NT2/D1 (cell line): ENCODE measurements around the gene PGBD4.

Source experiments
- DNase-seq: peaks from one replicate; pipeline ENCODE4 v3.0.0-alpha.2; 2011; ENCODE audit warnings: low read depth, low spot score
- H3K27me3 ChIP-seq: 2 replicates; pipeline ENCODE4 v1.6.0; 2011; ENCODE audit warnings: mild to moderate bottlenecking; ENCODE audit not compliant: insufficient read length, insufficient read depth
- H3K36me3 ChIP-seq: 2 replicates; pipeline ENCODE4 v1.6.1; 2011; ENCODE audit warnings: mild to moderate bottlenecking, low read length, mixed read lengths; ENCODE audit not compliant: insufficient read depth, insufficient read length
- H3K4me1 ChIP-seq: 2 replicates; pipeline ENCODE4 v1.5.1; 2011; ENCODE audit not compliant: insufficient read depth, insufficient read length
- H3K4me3 ChIP-seq: 2 replicates; pipeline ENCODE4 v1.5.1; 2011; ENCODE audit warnings: low read depth; ENCODE audit not compliant: insufficient read length
- H3K9ac ChIP-seq: 2 replicates; pipeline ENCODE4 v1.6.0; 2011; ENCODE audit warnings: low read depth; ENCODE audit not compliant: insufficient read length
- H3K9me3 ChIP-seq: 2 replicates; pipeline ENCODE4 v1.5.1; 2011; ENCODE audit warnings: mild to moderate bottlenecking, low read length; ENCODE audit not compliant: insufficient read depth
- SUZ12 ChIP-seq: IDR thresholded peaks from 2 replicates; pipeline ENCODE4 v1.6.1; 2011; ENCODE audit not compliant: insufficient read length, insufficient read depth; ENCODE audit errors: extremely low read depth
- YY1 ChIP-seq: IDR thresholded peaks from 2 replicates; pipeline ENCODE4 v1.6.1; 2011; ENCODE audit not compliant: insufficient read length, insufficient read depth
- ZNF274 ChIP-seq: IDR thresholded peaks from 2 replicates; pipeline ENCODE4 v1.6.1; 2011; ENCODE audit warnings: mild to moderate bottlenecking, low read depth, low read length

PGBD4 gene

DNA sequence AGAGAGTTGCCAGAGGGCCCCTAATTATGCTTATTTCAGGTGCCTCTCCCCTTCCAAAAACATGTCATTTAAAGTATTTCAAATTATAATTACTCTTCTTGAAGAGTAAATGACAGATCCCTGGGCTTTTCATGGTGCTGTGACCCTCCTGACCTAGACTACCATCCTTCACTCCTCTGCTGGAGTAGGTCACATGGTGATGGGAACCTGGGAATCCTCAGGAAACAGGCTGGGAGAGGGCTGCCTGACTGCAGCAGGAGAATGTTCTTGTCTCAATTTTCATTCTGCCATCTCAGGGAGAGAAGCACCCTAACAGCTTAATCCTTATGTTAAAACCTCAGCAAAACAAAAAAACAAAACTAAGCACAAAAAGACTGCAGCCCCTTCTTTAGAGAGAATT is 24.6 kb downstream of the PGBD4 start:
- no peaks in the 10 kb centered on the region for H3K9me3 ChIP-seq
- TF ChIP-seq SUZ12: no peak
- no peak for TF ChIP-seq YY1
- no peak for TF ChIP-seq ZNF274
- H3K4me1 ChIP-seq: no peaks in the 10 kb centered on the region
- no peaks in the 10 kb centered on the region for H3K36me3 ChIP-seq
- DNase-seq: peak; percentile 18
- H3K27me3 ChIP-seq: no peaks in the 10 kb centered on the region
- H3K4me3 ChIP-seq: no peak overlapping the region
- H3K9ac ChIP-seq: no peak overlapping the region

- Histone ChIP-seq H3K27me3 (no peaks in the 10 kb centered on the region), H3K36me3 (no peaks in the 10 kb centered on the region), H3K4me1 (no peaks in the 10 kb centered on the region), H3K9ac (no peak overlapping the region), H3K9me3 (no peaks in the 10 kb centered on the region), H3K4me3 (no peak overlapping the region)
- TF ChIP-seq SUZ12 (no peak), ZNF274 (no peak), YY1 (no peak)
- DNase-seq: no peak
Measured at GRCh38 chr15:34128898-34129297, 27.0 kb downstream of the PGBD4 start.

- TF ChIP-seq ZNF274: no peak
- no peak for TF ChIP-seq YY1
- TF ChIP-seq SUZ12: no peak
- Histone ChIP-seq H3K27me3 (no peaks in the 10 kb centered on the region), H3K9me3 (no peaks in the 10 kb centered on the region), H3K4me3 (no peak overlapping the region), H3K4me1 (no peaks in the 10 kb centered on the region), H3K36me3 (no peaks in the 10 kb centered on the region), H3K9ac (no peak overlapping the region)
- no peak for DNase-seq
Measured at GRCh38 chr15:34132881-34133280, 31.0 kb downstream of the PGBD4 start.

DNA sequence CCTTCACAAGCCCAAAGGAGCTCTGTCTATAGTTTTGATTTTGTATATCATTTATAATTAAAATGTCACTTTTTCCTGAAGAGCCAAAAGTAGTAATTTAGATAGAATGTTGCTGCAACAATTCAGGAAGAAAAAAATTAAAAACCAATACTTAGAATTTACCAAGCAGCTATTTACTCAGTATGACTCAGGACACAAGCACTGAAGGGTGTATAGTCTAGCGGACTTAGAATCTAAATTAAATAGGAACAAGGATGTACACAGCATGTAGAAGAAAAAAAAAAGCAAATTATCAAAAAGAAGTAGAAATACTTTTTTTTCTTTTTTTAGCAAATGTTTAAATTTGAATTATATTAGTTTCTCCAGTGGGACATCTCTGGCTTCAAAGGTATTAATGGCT is 31.6 kb downstream of the PGBD4 start:
- Histone ChIP-seq H3K9ac (no peak overlapping the region), H3K36me3 (no peaks in the 10 kb centered on the region), H3K4me1 (no peaks in the 10 kb centered on the region), H3K9me3 (no peaks in the 10 kb centered on the region), H3K4me3 (no peak overlapping the region), H3K27me3 (no peaks in the 10 kb centered on the region)
- DNase-seq: no peak
- no peak for TF ChIP-seq YY1
- TF ChIP-seq ZNF274: no peak
- TF ChIP-seq SUZ12: no peak

- Histone ChIP-seq H3K36me3 (peaks cover 40% of the 10 kb centered on the region), H3K9ac (no peak overlapping the region), H3K27me3 (no peaks in the 10 kb centered on the region), H3K4me3 (no peak overlapping the region), H3K9me3 (no peaks in the 10 kb centered on the region), H3K4me1 (no peaks in the 10 kb centered on the region)
- DNase-seq: no peak
- TF ChIP-seq ZNF274 (no peak), SUZ12 (no peak), YY1 (no peak)
Measured at GRCh38 chr15:34147371-34148140, 45.7 kb downstream of the PGBD4 start.

DNA sequence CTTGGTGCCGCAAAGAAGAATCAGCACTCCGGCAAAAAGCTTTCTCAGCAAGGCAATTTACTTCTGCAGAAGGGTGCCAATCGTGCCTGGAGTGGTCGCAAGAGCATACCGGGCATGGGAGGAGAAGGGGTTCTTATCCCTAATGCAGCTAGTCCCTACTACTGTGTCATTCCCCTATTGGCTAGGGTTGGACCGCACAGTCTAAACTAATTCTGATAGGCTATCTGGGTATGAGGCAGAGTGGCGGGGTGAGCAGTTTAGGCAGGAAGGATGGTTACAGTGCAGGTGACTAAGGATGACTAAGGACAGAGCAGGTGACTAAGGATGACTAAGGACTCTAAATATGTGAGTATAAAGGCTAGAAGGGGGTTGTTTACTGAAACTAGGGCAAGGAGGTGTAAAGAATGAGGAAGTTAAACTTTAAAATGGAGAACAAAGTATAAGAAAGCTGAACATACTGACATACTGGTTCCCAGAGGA is 52.9 kb downstream of the PGBD4 start:
- H3K27me3 ChIP-seq: no peaks in the 10 kb centered on the region
- peaks cover 66% of the 10 kb centered on the region for H3K36me3 ChIP-seq
- no peaks in the 10 kb centered on the region for H3K4me1 ChIP-seq
- no peak for TF ChIP-seq YY1
- TF ChIP-seq ZNF274: no peak
- TF ChIP-seq SUZ12: no peak
- H3K9ac ChIP-seq: no peak overlapping the region
- no peak for DNase-seq
- no peak overlapping the region for H3K4me3 ChIP-seq
- H3K9me3 ChIP-seq: peaks cover 35% of the 10 kb centered on the region

GRCh38 chr15:34155859-34156258 is 54.0 kb downstream of the PGBD4 start:
- Histone ChIP-seq H3K4me3 (no peak overlapping the region), H3K9me3 (peaks cover 40% of the 10 kb centered on the region), H3K9ac (no peak overlapping the region), H3K27me3 (no peaks in the 10 kb centered on the region), H3K36me3 (peaks cover 61% of the 10 kb centered on the region), H3K4me1 (no peaks in the 10 kb centered on the region)
- DNase-seq: no peak
- TF ChIP-seq YY1 (no peak), ZNF274 (no peak), SUZ12 (no peak)
